HL-60/S4 treated with phorbol 12-myristate 13-acetate at 8.2 ng/mL for 4 days and 3 days (cell line): ENCODE data around the gene MAGED1.
"Not testable (repeated sequence)": the region's sequence is repeated elsewhere in the genome, so short reads cannot be mapped to it uniquely, and the experiment has no call there.

Source experiments
- in situ Hi-C: fragments of 300-500 bp; cut with MboI; formaldehyde crosslinking; loops from 2 replicates; pipeline ENCODE4 v1.15.0; 2022; ENCODE audit warnings: low sequenced_read_pairs

Gene MAGED1

GRCh38 chrX:51893931-51894696 is 691 bp downstream of the MAGED1 start:
- in situ Hi-C loops = no loop called here

- in situ Hi-C loops = no loop called here
Measured at GRCh38 chrX:51894697-51895336, 1.4 kb downstream of the MAGED1 start.

- in situ Hi-C loops = no loop called here
Measured at GRCh38 chrX:51896626-51897025, 3.2 kb downstream of the MAGED1 start.

GRCh38 chrX:51899741-51900140 is 6.3 kb downstream of the MAGED1 start:
- in situ Hi-C loops = no loop called here

- in situ Hi-C loops = no loop called here
Measured at GRCh38 chrX:51902510-51903050, 9.2 kb downstream of the MAGED1 start.

GRCh38 chrX:51905152-51905551 is 11.7 kb downstream of the MAGED1 start:
- in situ Hi-C loops = not testable (repeated sequence)

GRCh38 chrX:51905711-51906110 is 12.3 kb downstream of the MAGED1 start:
- in situ Hi-C loops = no loop called here

GRCh38 chrX:51917604-51918003 is 24.2 kb downstream of the MAGED1 start:
- in situ Hi-C loops = no loop called here

- in situ Hi-C loops = no loop called here
Measured at GRCh38 chrX:51922561-51922960, 29.1 kb downstream of the MAGED1 start.

GRCh38 chrX:51931566-51932150 is 38.2 kb downstream of the MAGED1 start:
- in situ Hi-C loops = no loop called here
